ENCODE measurements around the gene C1GALT1.

The C1GALT1 gene

DNA sequence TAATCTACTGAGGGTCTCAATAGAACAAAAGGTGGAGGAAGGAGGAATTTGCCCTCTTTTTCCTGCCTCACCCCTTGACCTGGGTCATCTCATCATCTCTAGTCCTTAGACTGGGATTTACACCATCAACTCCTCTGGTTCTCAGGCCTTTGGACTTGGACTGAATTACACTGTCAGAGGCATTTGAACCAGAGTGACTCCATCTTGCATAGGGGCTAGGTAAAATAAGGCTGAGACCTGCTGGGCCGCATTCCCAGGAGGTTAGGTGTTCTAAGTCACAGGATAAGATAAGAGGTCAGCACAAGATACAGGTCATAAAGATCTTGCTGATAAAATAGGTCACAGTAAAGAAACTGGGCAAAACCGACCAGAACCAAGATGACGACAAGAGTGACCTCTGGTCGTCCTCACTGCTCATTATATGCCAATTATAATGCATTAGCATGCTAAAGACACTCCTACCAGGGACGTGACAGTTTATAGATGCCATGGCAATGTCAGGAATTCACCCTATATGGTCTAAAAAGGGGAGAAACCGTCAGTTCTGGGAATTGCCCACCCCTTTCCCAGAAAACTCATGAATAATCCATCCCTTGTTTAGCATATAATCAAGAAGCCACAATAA lies 84.0 kb downstream of the C1GALT1 start:
- Histone ChIP-seq H3K4me3 (ENCODE audit: low read depth in 1 of 2, low read length in 2 of 2) (no peak overlapping the region), H3K4me1 (ENCODE audit: insufficient read depth, low read length) (no peaks in the 10 kb centered on the region), H3K4me2 (ENCODE audit: insufficient read depth, low read length) (no peak overlapping the region), H3K27me3 (ENCODE audit: insufficient read depth, low read length, poor library complexity) (no peaks in the 10 kb centered on the region), H3K36me3 (ENCODE audit: insufficient read depth, low read length) (no peaks in the 10 kb centered on the region), H3K9ac (ENCODE audit: low read depth, low read length) (no peak overlapping the region), H4K20me1 (ENCODE audit: insufficient read depth, low read length) (no peaks in the 10 kb centered on the region), H3K27ac (ENCODE audit: low read length) (no peak overlapping the region), H3K9me3 (ENCODE audit: insufficient read depth, low read length, severe bottlenecking) (no peaks in the 10 kb centered on the region), H2AFZ (ENCODE audit: low read depth, low read length) (no peak overlapping the region), H3K79me2 (ENCODE audit: insufficient read depth, low read length) (no peaks in the 10 kb centered on the region)
- ATAC-seq (ENCODE audit: insufficient read depth, low read depth) (no peak), DNase-seq (no peak)
- no peak for TF ChIP-seq EZH2 (IDR thresholded peaks at IDR 0.05; ENCODE audit: borderline replicate concordance, low read depth, low read length, severe bottlenecking)
- TF ChIP-seq, protein P1, sequence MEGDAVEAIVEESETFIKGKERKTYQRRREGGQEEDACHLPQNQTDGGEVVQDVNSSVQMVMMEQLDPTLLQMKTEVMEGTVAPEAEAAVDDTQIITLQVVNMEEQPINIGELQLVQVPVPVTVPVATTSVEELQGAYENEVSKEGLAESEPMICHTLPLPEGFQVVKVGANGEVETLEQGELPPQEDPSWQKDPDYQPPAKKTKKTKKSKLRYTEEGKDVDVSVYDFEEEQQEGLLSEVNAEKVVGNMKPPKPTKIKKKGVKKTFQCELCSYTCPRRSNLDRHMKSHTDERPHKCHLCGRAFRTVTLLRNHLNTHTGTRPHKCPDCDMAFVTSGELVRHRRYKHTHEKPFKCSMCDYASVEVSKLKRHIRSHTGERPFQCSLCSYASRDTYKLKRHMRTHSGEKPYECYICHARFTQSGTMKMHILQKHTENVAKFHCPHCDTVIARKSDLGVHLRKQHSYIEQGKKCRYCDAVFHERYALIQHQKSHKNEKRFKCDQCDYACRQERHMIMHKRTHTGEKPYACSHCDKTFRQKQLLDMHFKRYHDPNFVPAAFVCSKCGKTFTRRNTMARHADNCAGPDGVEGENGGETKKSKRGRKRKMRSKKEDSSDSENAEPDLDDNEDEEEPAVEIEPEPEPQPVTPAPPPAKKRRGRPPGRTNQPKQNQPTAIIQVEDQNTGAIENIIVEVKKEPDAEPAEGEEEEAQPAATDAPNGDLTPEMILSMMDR (IDR thresholded peaks at IDR 0.05; ENCODE audit: borderline replicate concordance, extremely low read depth, low read length, poor library complexity, severe bottlenecking): no peak

DNA sequence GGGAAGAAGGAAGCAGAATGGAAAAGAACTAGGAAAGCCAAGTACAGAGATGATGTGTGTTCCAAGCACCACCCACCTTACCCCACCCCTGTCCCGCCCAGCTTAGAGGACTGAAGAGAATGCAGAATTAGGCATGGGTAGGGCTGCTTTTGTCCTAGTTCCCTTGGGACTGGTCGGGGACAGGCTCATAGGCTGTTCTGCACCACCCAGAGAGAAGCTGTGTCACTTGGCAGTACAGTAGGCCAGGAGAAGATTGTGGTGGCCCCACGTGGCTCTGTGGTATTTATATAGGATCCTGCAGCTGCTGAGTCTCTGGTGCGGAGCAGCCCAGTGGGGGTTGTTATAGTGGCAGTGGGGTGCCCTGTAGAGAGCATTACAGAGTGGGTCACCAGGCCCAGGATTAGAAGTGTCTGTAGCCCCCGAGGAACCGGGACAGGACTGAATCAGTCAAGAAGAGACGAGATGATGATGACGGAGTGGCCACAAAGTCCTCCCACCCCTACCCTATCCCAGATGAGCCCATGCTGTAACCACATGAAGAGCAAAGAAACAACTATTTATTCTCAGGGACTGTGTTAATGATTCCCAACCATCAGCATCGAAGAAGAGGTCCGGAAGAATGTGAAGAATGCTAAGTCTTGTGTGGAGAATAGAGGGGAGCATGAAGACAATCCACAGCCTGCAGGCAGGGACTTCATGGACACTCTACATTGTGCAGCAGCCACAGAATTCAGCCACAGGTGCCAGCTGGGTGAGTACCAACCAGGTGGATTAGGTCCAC lies 88.9 kb downstream of the C1GALT1 start:
- Histone ChIP-seq H3K27ac (ENCODE audit: low read length) (no peak overlapping the region), H3K27me3 (ENCODE audit: insufficient read depth, low read length, poor library complexity) (no peaks in the 10 kb centered on the region), H4K20me1 (ENCODE audit: insufficient read depth, low read length) (no peaks in the 10 kb centered on the region), H3K36me3 (ENCODE audit: insufficient read depth, low read length) (no peaks in the 10 kb centered on the region), H3K79me2 (ENCODE audit: insufficient read depth, low read length) (no peaks in the 10 kb centered on the region), H3K4me3 (ENCODE audit: low read depth in 1 of 2, low read length in 2 of 2) (no peak overlapping the region), H3K4me1 (ENCODE audit: insufficient read depth, low read length) (no peaks in the 10 kb centered on the region; the same call in 1 of the 2 replicates), H3K9ac (ENCODE audit: low read depth, low read length) (no peak overlapping the region), H2AFZ (ENCODE audit: low read depth, low read length) (no peak overlapping the region), H3K9me3 (ENCODE audit: insufficient read depth, low read length, severe bottlenecking) (no peaks in the 10 kb centered on the region), H3K4me2 (ENCODE audit: insufficient read depth, low read length) (no peak overlapping the region)
- TF ChIP-seq EZH2 (IDR thresholded peaks at IDR 0.05; ENCODE audit: borderline replicate concordance, low read depth, low read length, severe bottlenecking): no peak
- TF ChIP-seq, protein P1 (IDR thresholded peaks at IDR 0.05; ENCODE audit: borderline replicate concordance, extremely low read depth, low read length, poor library complexity, severe bottlenecking): no peak
- peak; percentile 26 for DNase-seq
- peak; percentile 78 for ATAC-seq (ENCODE audit: insufficient read depth, low read depth)

DNA sequence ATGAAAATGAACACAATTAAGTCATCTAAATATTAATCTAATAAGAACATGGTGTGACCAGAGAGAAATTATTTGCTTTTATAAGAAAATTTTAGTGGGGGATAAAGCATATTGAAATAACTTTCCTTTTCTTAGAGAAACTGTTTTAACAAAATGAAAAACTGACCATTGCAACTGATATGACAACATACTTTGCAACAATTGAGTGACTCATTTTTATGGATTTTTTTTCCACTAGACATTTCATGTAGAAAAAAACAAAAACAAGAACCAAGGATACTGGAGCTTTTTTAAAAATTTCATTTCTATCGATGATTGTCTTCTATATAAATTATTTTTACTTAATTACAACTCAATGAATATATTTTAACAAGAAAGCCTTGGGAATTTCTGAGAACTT lies 90.0 kb downstream of the C1GALT1 start:
- no peak overlapping the region for H3K4me2 ChIP-seq (ENCODE audit: insufficient read depth, low read length)
- H3K4me3 ChIP-seq (ENCODE audit: low read depth in 1 of 2, low read length in 2 of 2): no peak overlapping the region
- no peaks in the 10 kb centered on the region for H3K9me3 ChIP-seq (ENCODE audit: insufficient read depth, low read length, severe bottlenecking)
- H3K4me1 ChIP-seq (ENCODE audit: insufficient read depth, low read length): no peaks in the 10 kb centered on the region; the same call in 1 of the 2 replicates
- H3K27ac ChIP-seq (ENCODE audit: low read length): no peak overlapping the region
- H3K27me3 ChIP-seq (ENCODE audit: insufficient read depth, low read length, poor library complexity): no peaks in the 10 kb centered on the region
- DNase-seq (no peak), ATAC-seq (ENCODE audit: insufficient read depth, low read depth) (no peak)
- no peak overlapping the region for H2AFZ ChIP-seq (ENCODE audit: low read depth, low read length)
- no peaks in the 10 kb centered on the region for H4K20me1 ChIP-seq (ENCODE audit: insufficient read depth, low read length)
- no peaks in the 10 kb centered on the region for H3K79me2 ChIP-seq (ENCODE audit: insufficient read depth, low read length)
- H3K9ac ChIP-seq (ENCODE audit: low read depth, low read length): no peak overlapping the region
- TF ChIP-seq, protein P1 (IDR thresholded peaks at IDR 0.05; ENCODE audit: borderline replicate concordance, extremely low read depth, low read length, poor library complexity, severe bottlenecking): no peak
- TF ChIP-seq EZH2 (IDR thresholded peaks at IDR 0.05; ENCODE audit: borderline replicate concordance, low read depth, low read length, severe bottlenecking): no peak
- no peaks in the 10 kb centered on the region for H3K36me3 ChIP-seq (ENCODE audit: insufficient read depth, low read length)
